Measurements from ENCODE around the gene MLST8. TPM values are rescaled to one million over a fixed set of nuclear protein-coding genes. Genes with fewer than 3 reads are reported as not detected.
A peak's percentile ranks its signal among the peaks of the same experiment; 100 is the strongest.

The MLST8 gene
- total RNA-seq, 1 donor from 2014 or later, result 29.9 TPM

DNA sequence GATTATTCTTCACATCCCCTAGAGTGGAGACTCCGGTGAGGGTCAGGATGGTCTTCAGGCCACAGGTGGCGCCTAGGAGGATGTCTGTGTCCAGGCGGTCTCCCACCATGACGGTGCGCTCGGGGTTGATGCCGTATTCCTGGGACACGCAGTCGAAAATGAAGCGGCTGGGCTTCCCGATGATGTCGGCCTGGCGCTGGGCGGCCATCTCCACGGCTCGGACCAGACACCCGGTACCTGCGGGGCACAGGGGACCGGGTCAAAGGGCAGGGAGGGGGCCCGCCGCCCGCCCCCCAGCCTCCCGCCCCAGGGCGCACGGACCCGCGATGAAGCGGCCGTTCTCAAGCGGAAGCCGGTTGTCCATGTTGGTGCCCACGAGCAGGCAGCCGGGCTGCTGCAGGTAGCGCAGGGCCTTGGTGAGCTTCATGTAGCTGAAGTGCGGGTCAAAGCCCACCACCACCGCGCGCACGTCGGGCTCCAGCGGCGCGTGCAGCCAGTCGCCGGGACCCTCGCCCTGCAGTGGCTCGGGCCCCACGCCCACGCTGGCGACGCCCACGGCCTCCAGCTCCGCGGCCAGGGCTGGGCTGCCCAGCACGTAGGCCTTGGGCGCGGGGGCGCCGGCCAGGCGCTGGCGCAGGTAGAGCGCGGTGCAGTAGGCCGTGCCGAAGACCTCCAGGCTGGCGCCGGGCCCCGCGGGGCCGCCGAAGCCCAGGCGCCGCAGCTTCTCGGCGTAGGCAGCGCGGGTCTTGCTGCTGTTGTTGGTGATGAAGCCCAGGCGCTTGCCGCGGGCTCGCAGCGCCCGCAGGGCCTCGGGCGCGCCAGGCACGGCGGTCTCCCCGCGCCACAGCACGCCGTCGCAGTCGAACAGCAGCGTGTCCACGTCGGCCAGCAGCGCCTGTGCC is 8.8 kb downstream of the MLST8 start:
- TF ChIP-seq, protein P1, sequence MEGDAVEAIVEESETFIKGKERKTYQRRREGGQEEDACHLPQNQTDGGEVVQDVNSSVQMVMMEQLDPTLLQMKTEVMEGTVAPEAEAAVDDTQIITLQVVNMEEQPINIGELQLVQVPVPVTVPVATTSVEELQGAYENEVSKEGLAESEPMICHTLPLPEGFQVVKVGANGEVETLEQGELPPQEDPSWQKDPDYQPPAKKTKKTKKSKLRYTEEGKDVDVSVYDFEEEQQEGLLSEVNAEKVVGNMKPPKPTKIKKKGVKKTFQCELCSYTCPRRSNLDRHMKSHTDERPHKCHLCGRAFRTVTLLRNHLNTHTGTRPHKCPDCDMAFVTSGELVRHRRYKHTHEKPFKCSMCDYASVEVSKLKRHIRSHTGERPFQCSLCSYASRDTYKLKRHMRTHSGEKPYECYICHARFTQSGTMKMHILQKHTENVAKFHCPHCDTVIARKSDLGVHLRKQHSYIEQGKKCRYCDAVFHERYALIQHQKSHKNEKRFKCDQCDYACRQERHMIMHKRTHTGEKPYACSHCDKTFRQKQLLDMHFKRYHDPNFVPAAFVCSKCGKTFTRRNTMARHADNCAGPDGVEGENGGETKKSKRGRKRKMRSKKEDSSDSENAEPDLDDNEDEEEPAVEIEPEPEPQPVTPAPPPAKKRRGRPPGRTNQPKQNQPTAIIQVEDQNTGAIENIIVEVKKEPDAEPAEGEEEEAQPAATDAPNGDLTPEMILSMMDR (IDR thresholded peaks at IDR 0.05), result no peak
- intact Hi-C loops (cut with DNase I), result no loop called here
- Histone ChIP-seq H3K27me3 (no peaks in the 10 kb centered on the region), H3K9me3 (no peaks in the 10 kb centered on the region), H3K27ac (peak overlapping the region; percentile 82), H3K4me1 (peaks cover 23% of the 10 kb centered on the region), H3K4me3 (peak overlapping the region; percentile 78), H3K36me3 (peaks cover 10% of the 10 kb centered on the region)
- no peak for ATAC-seq
- no peak for DNase-seq

DNA sequence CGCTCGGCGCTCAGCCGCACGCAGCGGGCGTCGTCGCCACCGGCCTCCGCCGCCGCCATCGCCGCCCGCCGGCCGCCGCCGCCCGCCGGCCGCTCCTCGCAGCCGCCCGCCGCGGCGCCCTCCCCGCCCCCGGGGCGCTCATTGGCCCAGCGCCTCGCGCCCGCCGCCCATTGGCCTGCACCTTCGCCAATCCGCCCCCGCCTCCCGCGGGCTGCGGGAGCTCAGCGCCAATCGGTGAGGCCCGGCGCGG is 9.4 kb downstream of the MLST8 start, which contains the start of gene PGP:
PGP (minus strand) TSS at position 122 of the 250 bp plus-strand sequence; CDS start at position 59, 63 bp downstream.
- peaks cover 23% of the 10 kb centered on the region for H3K4me1 ChIP-seq
- no peaks in the 10 kb centered on the region for H3K27me3 ChIP-seq
- TF ChIP-seq, protein P1 (IDR thresholded peaks at IDR 0.05), result no peak
- H3K27ac ChIP-seq, result peak within 1 kb of the TSS; percentile 96
- intact Hi-C loops (cut with DNase I), result no loop called here
- H3K9me3 ChIP-seq, result no peaks in the 10 kb centered on the region
- peak; percentile 93 for ATAC-seq
- no peak for DNase-seq
- H3K4me3 ChIP-seq, result peak within 1 kb of the TSS; percentile 78
- peaks cover 4% of the 10 kb centered on the region for H3K36me3 ChIP-seq

DNA sequence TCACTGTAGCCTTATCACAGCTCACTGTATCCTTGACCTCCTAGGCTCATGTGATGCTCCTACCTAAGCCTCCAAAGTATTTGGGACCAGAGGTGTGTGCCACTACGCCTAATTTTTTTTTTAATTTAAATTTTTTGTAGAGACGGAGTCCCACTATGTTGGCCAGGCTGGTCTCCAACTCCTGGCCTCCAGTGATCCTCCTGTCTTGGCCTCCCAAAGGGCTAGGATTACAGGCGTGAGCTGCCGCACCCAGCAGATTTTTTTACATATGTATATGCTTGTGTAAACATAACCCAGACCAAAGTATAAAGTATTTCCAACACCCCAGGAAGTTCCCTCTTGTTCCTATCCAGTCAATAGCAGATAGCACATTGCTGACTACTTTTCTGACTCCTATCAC is 11.1 kb downstream of the MLST8 start:
- Histone ChIP-seq H3K27me3 (no peaks in the 10 kb centered on the region), H3K27ac (no peak overlapping the region), H3K9me3 (no peaks in the 10 kb centered on the region), H3K4me1 (peaks cover 23% of the 10 kb centered on the region), H3K4me3 (no peak overlapping the region), H3K36me3 (no peaks in the 10 kb centered on the region)
- no peak for DNase-seq
- TF ChIP-seq, protein P1 (IDR thresholded peaks at IDR 0.05), result no peak
- no peak for ATAC-seq
- intact Hi-C loops (cut with DNase I), result no loop called here

DNA sequence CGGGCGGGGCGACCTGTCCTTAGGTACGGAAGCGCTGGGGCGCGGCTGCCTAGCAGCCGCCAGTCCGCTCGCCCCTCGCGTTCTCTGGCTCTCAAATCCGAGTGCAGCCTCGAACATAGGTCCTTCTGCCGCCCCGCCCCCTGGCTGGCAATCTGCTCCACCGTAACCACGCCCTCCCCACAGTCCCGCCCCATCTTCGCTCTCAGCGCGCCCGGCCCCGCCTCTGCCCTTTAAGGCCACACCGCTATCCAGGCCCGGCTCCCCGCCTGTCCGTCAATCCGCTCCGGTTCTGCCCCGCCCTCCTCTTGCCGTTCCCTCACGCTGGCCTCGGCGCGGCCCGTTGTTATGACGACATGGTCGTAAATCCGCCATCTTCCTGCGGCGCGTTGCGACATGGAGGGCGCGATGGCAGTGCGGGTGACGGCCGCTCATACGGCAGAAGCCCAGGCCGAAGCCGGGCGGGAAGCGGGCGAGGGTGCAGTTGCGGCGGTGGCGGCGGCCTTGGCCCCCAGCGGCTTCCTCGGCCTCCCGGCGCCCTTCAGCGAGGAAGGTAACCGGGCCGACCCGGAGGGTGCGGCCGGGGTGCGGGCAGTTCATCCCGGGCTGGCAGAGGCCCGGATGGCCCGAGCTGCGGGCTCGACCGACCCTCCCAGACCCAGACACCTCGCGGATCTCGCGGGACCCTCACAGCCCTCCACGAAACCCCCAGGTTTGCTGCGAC is 18.1 kb downstream of the MLST8 start, which contains the start of gene E4F1:
E4F1 (plus strand) TSS at position 371 of the 721 bp plus-strand sequence; CDS start at position 394, 23 bp downstream.
- Histone ChIP-seq H3K27ac (peak within 1 kb of the TSS; percentile 84), H3K9me3 (no peaks in the 10 kb centered on the region), H3K36me3 (peaks cover 4% of the 10 kb centered on the region), H3K27me3 (no peaks in the 10 kb centered on the region), H3K4me3 (peak within 1 kb of the TSS; percentile 76), H3K4me1 (peaks cover 19% of the 10 kb centered on the region)
- ATAC-seq, result peak; percentile 99
- intact Hi-C loops (cut with DNase I), result no loop called here
- TF ChIP-seq, protein P1 (IDR thresholded peaks at IDR 0.05), result no peak
- DNase-seq, result peak; percentile 100

DNA sequence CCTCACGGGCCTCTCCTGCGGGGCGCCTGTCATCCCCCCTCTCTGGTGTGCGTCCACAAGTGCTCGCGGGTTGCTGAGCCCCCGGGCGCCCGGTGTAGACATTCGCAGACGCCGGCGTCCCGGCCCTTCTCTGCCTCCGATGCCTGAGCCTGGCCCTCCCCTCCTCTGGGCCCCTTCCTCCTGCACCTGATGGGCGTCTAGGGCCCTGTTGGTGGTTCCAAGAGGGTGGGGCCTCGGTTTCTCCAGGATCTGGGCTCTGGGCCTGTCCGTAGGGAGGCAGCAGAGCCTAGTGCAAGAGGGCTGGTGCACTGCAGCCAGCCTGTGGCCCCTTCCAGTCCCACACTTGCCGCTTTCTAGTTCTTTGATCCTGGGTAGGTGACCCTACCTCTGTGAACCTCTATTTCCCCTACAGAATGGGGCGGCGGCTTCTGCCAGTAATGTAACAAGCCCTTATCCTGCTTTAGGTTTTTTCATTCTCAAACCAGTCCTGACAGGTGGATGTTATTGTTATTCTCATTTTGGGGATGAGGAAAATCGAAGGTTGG is 18.8 kb downstream of the MLST8 start:
- H3K27me3 ChIP-seq, result no peaks in the 10 kb centered on the region
- ATAC-seq (peak; percentile 56), DNase-seq (no peak)
- peak overlapping the region; percentile 76 for H3K4me3 ChIP-seq
- peak overlapping the region; percentile 84 for H3K27ac ChIP-seq
- H3K36me3 ChIP-seq, result peaks cover 10% of the 10 kb centered on the region
- intact Hi-C loops (cut with DNase I), result no loop called here
- TF ChIP-seq, protein P1 (IDR thresholded peaks at IDR 0.05), result no peak
- no peaks in the 10 kb centered on the region for H3K9me3 ChIP-seq
- H3K4me1 ChIP-seq, result peaks cover 19% of the 10 kb centered on the region
